Measurements from ENCODE around the gene ASIC3.
"Not testable (repeated sequence)": the region's sequence is repeated elsewhere in the genome, so short reads cannot be mapped to it uniquely, and the experiment has no call there.

The ASIC3 gene

GRCh38 chr7:151013733-151014497, 34.4 kb upstream of the ASIC3 start:
- peak; percentile 80 to 83 (median 81) for DNase-seq (ENCODE audit: low read depth in 3 of 3)

GRCh38 chr7:151014950-151015349, 33.4 kb upstream of the ASIC3 start:
- no peak for DNase-seq (ENCODE audit: low read depth in 3 of 3)

DNA sequence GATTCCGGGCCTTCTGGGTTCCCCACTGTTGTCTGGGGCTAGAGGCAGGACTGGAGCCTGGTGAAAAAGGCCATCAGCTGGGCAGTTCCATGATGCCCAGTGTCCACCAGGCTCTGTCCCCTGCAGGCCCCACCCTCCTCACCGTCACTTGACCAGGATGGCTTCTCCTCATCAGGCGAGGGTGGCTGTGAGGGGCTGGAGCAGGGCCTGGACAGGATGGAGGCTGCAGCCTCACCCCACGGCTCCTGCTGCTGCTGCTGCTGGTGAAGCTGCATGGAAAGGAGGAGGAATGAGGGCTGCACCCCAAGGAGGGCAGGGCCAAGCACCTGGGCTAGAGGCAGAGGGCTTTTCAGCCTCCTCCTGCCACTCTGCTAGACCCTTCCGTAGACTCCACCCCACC, 32.4 kb upstream of the ASIC3 start:
- no peak for DNase-seq (ENCODE audit: low read depth in 3 of 3)

DNA sequence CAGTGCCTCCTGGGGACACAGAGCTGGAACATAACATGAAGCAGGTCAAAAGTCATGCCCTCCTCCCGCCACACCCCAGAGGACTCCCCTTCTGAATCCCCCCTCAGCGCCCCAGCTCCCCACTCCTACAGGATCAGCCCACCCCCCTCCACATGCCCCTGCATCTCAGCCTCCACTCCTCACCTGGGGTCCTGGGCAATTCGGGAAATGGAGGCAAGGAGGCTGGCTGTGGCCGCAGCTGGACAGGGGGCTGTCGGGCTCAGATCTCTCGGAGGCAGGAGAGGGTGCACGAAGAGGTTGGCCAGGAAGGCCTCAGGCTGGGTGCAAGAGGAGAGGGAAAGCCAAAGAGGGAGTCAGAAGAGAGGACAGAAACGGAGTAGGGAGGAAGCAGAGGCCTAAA, 31.8 kb upstream of the ASIC3 start:
- DNase-seq (ENCODE audit: low read depth in 3 of 3), result no peak

- no peak for DNase-seq (ENCODE audit: low read depth in 3 of 3)
These were observed 31.4 kb upstream of the ASIC3 start for GRCh38 chr7:151016942-151017341.

DNA sequence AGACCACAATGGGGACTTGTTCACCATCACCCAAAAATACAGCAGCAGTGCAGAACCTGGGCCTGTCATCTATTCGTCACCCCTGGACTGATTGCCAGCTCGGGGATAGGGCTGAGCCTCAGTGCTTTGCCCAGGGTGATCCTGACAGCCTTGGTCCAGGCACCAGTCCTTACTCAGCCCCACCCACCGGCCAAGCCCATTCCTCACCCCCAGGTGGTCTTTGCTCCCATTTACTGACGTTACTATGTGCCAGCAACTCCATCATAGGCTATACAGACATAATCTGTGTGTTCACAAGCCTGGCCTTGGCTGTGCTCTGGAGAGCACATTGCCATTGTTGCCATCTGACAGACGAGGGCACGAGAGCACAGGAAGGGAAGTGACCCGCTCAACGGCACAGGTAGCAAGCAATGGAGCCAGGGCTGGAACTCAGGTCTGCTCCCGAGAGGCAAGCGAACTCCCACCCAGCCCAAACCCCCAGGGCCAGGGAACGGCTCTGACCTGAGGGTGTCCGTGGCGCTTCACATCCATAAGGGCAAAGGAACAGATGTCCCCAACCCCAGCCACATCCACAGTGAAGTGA, 30.9 kb upstream of the ASIC3 start:
- no peak for DNase-seq (ENCODE audit: low read depth in 3 of 3)

DNA sequence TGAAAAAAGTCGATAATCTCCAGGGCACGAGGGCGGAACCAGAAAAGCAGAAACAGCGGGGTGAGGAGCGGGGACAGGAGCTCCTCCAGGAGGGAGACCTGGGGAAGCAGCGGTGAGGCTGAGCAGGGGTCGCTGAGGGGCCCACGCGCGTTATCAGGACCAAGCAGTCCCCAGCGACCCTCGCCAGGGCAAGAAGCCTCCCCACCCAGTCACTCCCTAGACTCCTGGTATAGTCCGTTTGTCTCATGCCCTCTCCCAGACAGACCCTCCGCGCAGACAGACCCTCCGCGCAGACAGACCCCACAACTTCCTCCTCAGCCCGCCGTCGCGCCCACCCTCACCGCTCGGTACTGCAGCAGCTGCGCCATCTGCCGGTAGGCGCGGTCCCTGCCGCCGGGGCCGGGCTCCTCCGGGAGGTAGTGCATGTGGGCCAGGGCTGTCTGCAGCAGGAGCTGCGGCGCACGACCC, 30.3 kb upstream of the ASIC3 start:
- peak; percentile 63 to 80 (median 64) for DNase-seq (ENCODE audit: low read depth in 3 of 3)

DNA sequence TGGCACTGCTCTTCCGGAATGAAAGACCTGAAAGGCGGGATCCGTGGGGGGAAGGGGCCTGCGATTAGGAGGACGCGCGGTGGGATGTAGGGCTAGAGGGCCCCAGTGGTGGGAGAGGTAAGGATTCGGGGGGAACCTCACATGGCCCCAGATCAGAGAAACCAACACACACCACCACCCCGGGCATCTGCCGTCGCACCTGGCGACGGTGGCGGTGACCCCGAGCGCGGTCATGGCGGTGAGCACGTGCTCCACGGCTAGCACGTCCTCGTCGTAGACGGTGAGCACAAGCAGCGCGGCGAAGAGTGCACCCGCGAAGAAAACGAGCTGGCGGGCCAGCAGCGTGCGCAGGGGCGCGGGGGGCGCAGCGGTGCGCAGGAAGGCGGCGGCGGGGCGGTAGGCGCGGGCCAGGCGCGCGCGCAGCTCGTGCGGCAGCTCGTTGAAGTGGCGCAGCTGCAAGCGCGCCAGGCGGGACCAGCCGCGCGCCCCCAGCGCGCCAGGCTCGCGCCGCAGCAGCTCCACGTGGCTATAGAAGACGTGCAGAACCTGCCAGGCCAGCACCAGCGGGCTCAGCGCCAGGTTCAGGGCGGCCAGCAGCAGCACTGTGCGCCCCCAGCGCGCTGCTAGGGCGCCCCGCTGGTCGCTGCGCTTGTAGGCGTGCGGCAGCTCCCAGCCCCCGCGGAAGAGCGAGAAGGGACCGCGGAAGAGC, 29.8 kb upstream of the ASIC3 start:
- DNase-seq (ENCODE audit: low read depth in 3 of 3), result no peak

DNA sequence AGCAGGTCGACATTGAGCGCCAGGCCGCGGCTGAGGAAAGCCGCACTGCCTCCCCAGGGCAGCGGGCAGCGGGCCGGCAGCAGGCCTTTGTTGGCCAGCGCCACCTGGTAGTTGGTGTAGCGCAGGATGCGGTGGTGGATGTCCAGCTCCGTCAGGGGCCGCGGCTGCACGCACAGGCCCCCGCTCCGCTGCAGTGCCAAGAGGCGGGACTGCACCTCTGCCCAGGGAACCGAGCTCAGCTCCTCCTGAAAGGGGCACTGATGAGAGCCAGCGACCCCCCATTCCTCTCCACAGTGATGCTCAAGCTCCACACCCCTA, 29.2 kb upstream of the ASIC3 start:
- DNase-seq (ENCODE audit: low read depth in 3 of 3), result no peak

DNA sequence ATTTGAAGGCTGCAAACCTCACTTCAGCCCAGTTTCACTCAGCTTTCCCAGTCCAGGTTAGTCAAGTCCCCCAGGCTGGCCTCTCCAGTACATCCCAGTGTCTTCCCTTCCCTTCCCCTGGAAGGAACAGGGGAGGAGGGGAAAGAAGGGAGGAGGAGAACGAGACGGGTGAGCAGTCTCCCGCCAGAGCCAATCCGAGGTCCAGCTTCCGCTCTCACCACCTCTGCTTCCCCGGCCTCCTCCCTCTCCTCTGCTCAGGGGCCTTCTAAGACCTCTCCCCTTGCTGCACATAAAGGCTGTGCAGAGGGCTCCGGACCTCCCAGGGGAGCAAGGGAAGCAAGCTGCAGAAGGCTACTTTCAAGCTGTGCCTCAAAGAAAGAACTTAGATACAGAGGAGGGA, 28.1 kb upstream of the ASIC3 start:
- no peak for DNase-seq (ENCODE audit: low read depth in 3 of 3)

- DNase-seq (ENCODE audit: low read depth in 3 of 3), result no peak
These were observed 25.1 kb upstream of the ASIC3 start for GRCh38 chr7:151023232-151023631.

GRCh38 chr7:151024435-151025056, 23.8 kb upstream of the ASIC3 start, which contains the start of gene ATG9B:
ATG9B (minus strand) TSS chr7:151024494; CDS start chr7:151024423, 71 bp downstream.
- DNase-seq (ENCODE audit: low read depth in 3 of 3), result no peak

GRCh38 chr7:151025924-151026671, 22.2 kb upstream of the ASIC3 start:
- DNase-seq (ENCODE audit: low read depth in 3 of 3), result no peak

DNA sequence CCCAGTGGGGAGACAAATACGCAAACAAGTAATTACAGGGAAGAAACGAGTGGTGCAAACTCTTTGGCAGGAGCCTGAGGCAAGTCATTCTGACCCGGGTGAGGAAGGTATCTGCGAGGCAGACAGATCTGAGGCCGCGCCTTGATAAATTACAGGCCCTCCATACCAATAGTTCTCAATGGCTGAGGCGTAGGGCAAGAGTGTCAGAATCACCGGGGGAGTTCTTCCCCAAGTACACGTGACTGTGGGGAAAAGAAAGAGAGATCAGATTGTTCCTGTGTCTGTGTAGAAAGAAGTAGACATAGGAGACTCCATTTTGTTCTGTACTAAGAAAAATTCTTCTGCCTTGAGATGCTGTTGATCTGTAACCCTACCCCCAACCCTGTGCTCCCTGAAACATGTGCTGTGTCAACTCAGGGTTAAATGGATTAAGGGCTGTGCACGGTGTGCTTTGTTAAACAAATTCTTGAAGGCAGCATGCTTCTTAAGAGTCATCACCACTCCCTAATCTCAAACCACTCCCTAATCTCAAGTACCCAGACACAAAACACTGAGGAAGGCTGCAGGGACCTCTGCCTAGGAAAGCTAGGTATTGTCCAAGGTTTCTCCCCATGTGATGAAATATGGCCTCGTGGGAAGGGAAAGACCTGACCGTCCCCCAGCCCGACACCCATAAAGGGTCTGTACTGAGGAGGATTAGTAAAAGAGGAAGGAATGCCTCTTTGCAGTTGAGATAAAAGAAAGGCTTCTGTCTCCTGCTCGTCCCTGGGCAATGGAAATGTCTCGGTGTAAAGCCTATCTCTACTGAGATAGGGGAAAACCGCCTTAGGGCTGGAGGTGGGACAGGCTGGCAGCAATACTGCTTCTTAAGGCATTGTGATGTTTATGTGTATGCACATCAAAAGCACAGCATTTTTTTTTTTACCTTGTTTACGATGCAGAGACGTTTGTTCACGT, 21.3 kb upstream of the ASIC3 start:
- not testable (repeated sequence) for DNase-seq (ENCODE audit: low read depth in 3 of 3)

- DNase-seq (ENCODE audit: low read depth in 3 of 3), result not testable (repeated sequence)
These were observed 20.6 kb upstream of the ASIC3 start for GRCh38 chr7:151027728-151028130.

GRCh38 chr7:151028131-151028947, 20.0 kb upstream of the ASIC3 start, which contains the start of gene ABCB8:
ABCB8 (plus strand) TSS chr7:151028450; CDS start chr7:151028516, 66 bp downstream.
- peak; percentile 95 to 98 (median 97) for DNase-seq (ENCODE audit: low read depth in 3 of 3)

- DNase-seq (ENCODE audit: low read depth in 3 of 3), result no peak
These were observed 19.3 kb upstream of the ASIC3 start for GRCh38 chr7:151028948-151029501.

DNA sequence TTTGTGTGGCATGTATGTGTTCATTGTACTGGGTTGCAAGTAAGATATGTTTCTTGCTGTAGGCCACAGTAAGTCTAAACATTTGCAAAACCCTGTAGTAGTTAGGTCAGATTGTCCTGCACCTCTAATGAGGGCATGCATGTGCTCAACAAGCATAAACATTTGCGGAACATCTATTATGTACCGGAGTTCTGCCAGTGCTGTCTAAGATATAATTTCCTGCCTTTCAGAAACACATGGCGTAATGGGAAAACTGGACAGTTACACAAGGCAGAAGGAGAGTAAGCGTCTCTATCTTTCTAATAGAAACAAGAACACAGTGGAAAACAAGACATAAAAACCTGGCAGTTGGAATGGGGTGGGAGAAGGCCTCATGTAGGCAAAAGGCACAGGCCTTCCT, 17.3 kb upstream of the ASIC3 start:
- DNase-seq (ENCODE audit: low read depth in 3 of 3), result no peak
